ENCODE measurements around the gene NBEAL2. TPM values are rescaled to one million over a fixed set of nuclear protein-coding genes. Genes with fewer than 3 reads are reported as not detected.
A peak's percentile ranks its signal among the peaks of the same experiment; 100 is the strongest.

The NBEAL2 gene
- total RNA-seq, 1 donor from 2014 or later, result 115 TPM

- intact Hi-C loops (cut with micrococcal nuclease), result no loop called here
- H3K4me1 Mint-ChIP-seq, result peaks cover 58% of the 10 kb centered on the region
- peaks cover 32% of the 10 kb centered on the region for H3K36me3 Mint-ChIP-seq (ENCODE audit: low read depth)
- H3K27me3 Mint-ChIP-seq, result no peaks in the 10 kb centered on the region
- no peak for DNase-seq
- no peaks in the 10 kb centered on the region for H3K9me3 Mint-ChIP-seq
- H3K27ac Mint-ChIP-seq, result peak overlapping the region; percentile 97
- peak overlapping the region; percentile 89 for H3K4me3 Mint-ChIP-seq
Observed at GRCh38 chr3:46989146-46989810, 9.8 kb downstream of the NBEAL2 start.

GRCh38 chr3:46990573-46991374, 11.3 kb downstream of the NBEAL2 start:
- Mint-ChIP-seq H3K4me3 (no peak overlapping the region), H3K27ac (peak overlapping the region; percentile 62), H3K4me1 (peaks cover 46% of the 10 kb centered on the region), H3K36me3 (ENCODE audit: low read depth) (peaks cover 36% of the 10 kb centered on the region), H3K9me3 (no peaks in the 10 kb centered on the region), H3K27me3 (no peaks in the 10 kb centered on the region)
- intact Hi-C loops (cut with micrococcal nuclease), result no loop called here
- DNase-seq, result no peak

- no peaks in the 10 kb centered on the region for H3K27me3 Mint-ChIP-seq
- H3K36me3 Mint-ChIP-seq (ENCODE audit: low read depth), result peaks cover 36% of the 10 kb centered on the region
- intact Hi-C loops (cut with micrococcal nuclease), result no loop called here
- H3K9me3 Mint-ChIP-seq, result no peaks in the 10 kb centered on the region
- peaks cover 39% of the 10 kb centered on the region for H3K4me1 Mint-ChIP-seq
- H3K27ac Mint-ChIP-seq, result peak overlapping the region; percentile 24
- no peak for DNase-seq
- no peak overlapping the region for H3K4me3 Mint-ChIP-seq
Observed at GRCh38 chr3:46991406-46992165, 12.1 kb downstream of the NBEAL2 start.

- Mint-ChIP-seq H3K27ac (peak overlapping the region; percentile 20), H3K27me3 (no peaks in the 10 kb centered on the region), H3K4me3 (no peak overlapping the region), H3K9me3 (no peaks in the 10 kb centered on the region), H3K4me1 (peaks cover 32% of the 10 kb centered on the region), H3K36me3 (ENCODE audit: low read depth) (peaks cover 41% of the 10 kb centered on the region)
- DNase-seq, result no peak
- intact Hi-C loops (cut with micrococcal nuclease), result no loop called here
Observed at GRCh38 chr3:46992231-46992630, 12.8 kb downstream of the NBEAL2 start.

GRCh38 chr3:46993292-46993691, 13.8 kb downstream of the NBEAL2 start:
- Mint-ChIP-seq H3K4me3 (no peak overlapping the region), H3K27me3 (no peaks in the 10 kb centered on the region), H3K27ac (peak overlapping the region; percentile 48), H3K36me3 (ENCODE audit: low read depth) (peaks cover 45% of the 10 kb centered on the region), H3K9me3 (no peaks in the 10 kb centered on the region), H3K4me1 (peaks cover 23% of the 10 kb centered on the region)
- intact Hi-C loops (cut with micrococcal nuclease), result no loop called here
- DNase-seq, result no peak

GRCh38 chr3:46993986-46994385, 14.5 kb downstream of the NBEAL2 start:
- intact Hi-C loops (cut with micrococcal nuclease), result no loop called here
- H3K27me3 Mint-ChIP-seq, result no peaks in the 10 kb centered on the region
- no peaks in the 10 kb centered on the region for H3K9me3 Mint-ChIP-seq
- no peak for DNase-seq
- H3K27ac Mint-ChIP-seq, result no peak overlapping the region
- peaks cover 45% of the 10 kb centered on the region for H3K36me3 Mint-ChIP-seq (ENCODE audit: low read depth)
- H3K4me3 Mint-ChIP-seq, result no peak overlapping the region
- H3K4me1 Mint-ChIP-seq, result peaks cover 18% of the 10 kb centered on the region

- no peaks in the 10 kb centered on the region for H3K27me3 Mint-ChIP-seq
- intact Hi-C loops (cut with micrococcal nuclease), result loop anchor here (5.0 kb wide), 1 partner anchor 128 kb away; no protein-coding TSS in a partner anchor
- no peak overlapping the region for H3K27ac Mint-ChIP-seq
- peaks cover 39% of the 10 kb centered on the region for H3K36me3 Mint-ChIP-seq (ENCODE audit: low read depth)
- no peak overlapping the region for H3K4me3 Mint-ChIP-seq
- no peak for DNase-seq
- peaks cover 11% of the 10 kb centered on the region for H3K4me1 Mint-ChIP-seq
- H3K9me3 Mint-ChIP-seq, result no peaks in the 10 kb centered on the region
Observed at GRCh38 chr3:46994801-46995731, 15.6 kb downstream of the NBEAL2 start.

GRCh38 chr3:46995901-46996562, 16.6 kb downstream of the NBEAL2 start:
- H3K9me3 Mint-ChIP-seq, result no peaks in the 10 kb centered on the region
- intact Hi-C loops (cut with micrococcal nuclease), result loop anchor here (5.0 kb wide), 1 partner anchor 129 kb away; no protein-coding TSS in a partner anchor

GRCh38 chr3:46996689-46997452, 17.4 kb downstream of the NBEAL2 start:
- Mint-ChIP-seq H3K27ac (no peak overlapping the region), H3K4me3 (no peak overlapping the region), H3K4me1 (peaks cover 10% of the 10 kb centered on the region), H3K27me3 (no peaks in the 10 kb centered on the region), H3K36me3 (ENCODE audit: low read depth) (peaks cover 39% of the 10 kb centered on the region), H3K9me3 (no peaks in the 10 kb centered on the region)
- DNase-seq, result no peak
- intact Hi-C loops (cut with micrococcal nuclease), result loop anchor here (5.0 kb wide), 1 partner anchor 130 kb away; no protein-coding TSS in a partner anchor

More at GRCh38 chr3:46995901-46996562, 16.6 kb downstream of the NBEAL2 start:
- DNase-seq, result no peak
- H3K27me3 Mint-ChIP-seq, result no peaks in the 10 kb centered on the region
- peaks cover 39% of the 10 kb centered on the region for H3K36me3 Mint-ChIP-seq (ENCODE audit: low read depth)
- no peak overlapping the region for H3K4me3 Mint-ChIP-seq
- peaks cover 10% of the 10 kb centered on the region for H3K4me1 Mint-ChIP-seq
- no peak overlapping the region for H3K27ac Mint-ChIP-seq

GRCh38 chr3:46997453-46998091, 18.1 kb downstream of the NBEAL2 start:
- H3K27ac Mint-ChIP-seq, result no peak overlapping the region
- peaks cover 10% of the 10 kb centered on the region for H3K4me1 Mint-ChIP-seq
- H3K4me3 Mint-ChIP-seq, result no peak overlapping the region
- peaks cover 41% of the 10 kb centered on the region for H3K36me3 Mint-ChIP-seq (ENCODE audit: low read depth)
- H3K9me3 Mint-ChIP-seq, result no peaks in the 10 kb centered on the region
- DNase-seq, result no peak
- no peaks in the 10 kb centered on the region for H3K27me3 Mint-ChIP-seq
- intact Hi-C loops (cut with micrococcal nuclease), result loop anchor here (2.0 to 5.0 kb wide), 2 partner anchors 75 to 130 kb away; no protein-coding TSS in a partner anchor

- no peaks in the 10 kb centered on the region for H3K9me3 Mint-ChIP-seq
- peaks cover 10% of the 10 kb centered on the region for H3K4me1 Mint-ChIP-seq
- peak; percentile 91 for DNase-seq
- no peaks in the 10 kb centered on the region for H3K27me3 Mint-ChIP-seq
- peak overlapping the region; percentile 45 for H3K27ac Mint-ChIP-seq
- H3K4me3 Mint-ChIP-seq, result no peak overlapping the region
- H3K36me3 Mint-ChIP-seq (ENCODE audit: low read depth), result peaks cover 45% of the 10 kb centered on the region
- intact Hi-C loops (cut with micrococcal nuclease), result loop anchor here (2.0 to 5.0 kb wide), 2 partner anchors 75 to 131 kb away; no protein-coding TSS in a partner anchor
Observed at GRCh38 chr3:46998121-46998851, 18.8 kb downstream of the NBEAL2 start.

Data from activated CD4-positive, alpha-beta T cell treated with anti-CD3 and anti-CD28 coated beads, Interleukin-2, amount 10 ng/mL, durations not matched to agents 24 days and 14 days (primary cell).